HEK293 (cell line): ENCODE measurements around the gene NLRP8.

Experiments used
- PRDM1 ChIP-seq: fragments of 450-650 bp; formaldehyde crosslinking; IDR thresholded peaks from 2 replicates; pipeline ENCODE4; 2016; ENCODE audit warnings: missing biosample characterization, missing genetic modification characterization
- TCF7L2 ChIP-seq: IDR thresholded peaks from 2 replicates; pipeline ENCODE4 v1.6.1; 2011; ENCODE audit warnings: low read depth, mild to moderate bottlenecking, inconsistent platforms, low read length, moderate library complexity, borderline replicate concordance
- ZBTB21 ChIP-seq: fragments of 450-650 bp; formaldehyde crosslinking; IDR thresholded peaks from 2 replicates; pipeline ENCODE4 v1.5.1; 2017; ENCODE audit warnings: missing biosample characterization, missing genetic modification characterization
- ZFP37 ChIP-seq: fragments of 450-650 bp; formaldehyde crosslinking; IDR thresholded peaks from 2 replicates; pipeline ENCODE4 v1.5.1; 2016; ENCODE audit warnings: missing biosample characterization, missing genetic modification characterization
- ZNF112 ChIP-seq: fragments of 450-650 bp; formaldehyde crosslinking; IDR thresholded peaks from 2 replicates; pipeline ENCODE4 v1.5.0; 2017; ENCODE audit warnings: missing biosample characterization, missing genetic modification characterization
- ZNF138 ChIP-seq: fragments of 450-650 bp; formaldehyde crosslinking; IDR thresholded peaks from 2 replicates; pipeline ENCODE4 v1.5.1; 2016; ENCODE audit warnings: missing biosample characterization, missing genetic modification characterization, borderline replicate concordance
- ZNF140 ChIP-seq: fragments of 450-650 bp; formaldehyde crosslinking; IDR thresholded peaks from 2 replicates; pipeline ENCODE4 v1.5.1; 2016; ENCODE audit warnings: missing biosample characterization, missing genetic modification characterization
- ZNF239 ChIP-seq: fragments of 450-650 bp; formaldehyde crosslinking; IDR thresholded peaks from 2 replicates; pipeline ENCODE4 v1.5.1; 2016; ENCODE audit warnings: missing biosample characterization, missing genetic modification characterization
- ZNF707 ChIP-seq: fragments of 450-650 bp; formaldehyde crosslinking; IDR thresholded peaks from 2 replicates; pipeline ENCODE4 v1.5.1; 2016; ENCODE audit warnings: missing biosample characterization, missing genetic modification characterization
- TF ChIP-seq, protein P1 (sequence below): fragments of 450-650 bp; formaldehyde crosslinking; IDR thresholded peaks from 2 replicates; pipeline ENCODE4 v1.5.1; 2016; ENCODE audit warnings: missing biosample characterization, missing genetic modification characterization
- TF ChIP-seq, protein P2 (sequence below): fragments of 450-650 bp; formaldehyde crosslinking; IDR thresholded peaks from 2 replicates; pipeline ENCODE4 v1.5.1; 2017; ENCODE audit warnings: missing biosample characterization, missing genetic modification characterization

DNA sequence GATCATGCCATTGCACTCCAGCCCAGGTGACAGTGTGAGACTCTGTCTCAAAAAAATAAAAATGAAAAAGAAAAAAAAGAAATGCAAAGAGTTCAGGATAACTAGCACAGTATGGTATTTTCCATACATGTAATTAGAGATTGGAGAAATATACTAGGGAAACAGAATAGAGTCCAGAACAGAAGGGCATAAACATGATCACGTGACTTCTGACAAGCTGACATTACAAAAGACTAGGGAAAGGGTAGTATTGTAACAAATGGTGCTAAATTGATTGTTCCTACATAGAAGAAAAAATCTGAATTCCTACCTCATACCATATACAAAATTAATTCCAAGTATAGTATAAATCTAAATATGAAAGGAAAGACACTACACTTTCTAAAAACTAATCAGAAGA, 37.6 kb downstream of the NLRP8 start:
- TF ChIP-seq TCF7L2 (no peak), PRDM1 (no peak), ZNF112 (tag by site-specific recombination) (no peak), ZNF138 (tag by site-specific recombination) (no peak), ZNF707 (no peak), ZBTB21 (no peak), ZNF140 (tag by site-specific recombination) (no peak), ZFP37 (tag by site-specific recombination) (no peak), ZNF239 (tag by site-specific recombination) (no peak)
- TF ChIP-seq, protein P1, sequence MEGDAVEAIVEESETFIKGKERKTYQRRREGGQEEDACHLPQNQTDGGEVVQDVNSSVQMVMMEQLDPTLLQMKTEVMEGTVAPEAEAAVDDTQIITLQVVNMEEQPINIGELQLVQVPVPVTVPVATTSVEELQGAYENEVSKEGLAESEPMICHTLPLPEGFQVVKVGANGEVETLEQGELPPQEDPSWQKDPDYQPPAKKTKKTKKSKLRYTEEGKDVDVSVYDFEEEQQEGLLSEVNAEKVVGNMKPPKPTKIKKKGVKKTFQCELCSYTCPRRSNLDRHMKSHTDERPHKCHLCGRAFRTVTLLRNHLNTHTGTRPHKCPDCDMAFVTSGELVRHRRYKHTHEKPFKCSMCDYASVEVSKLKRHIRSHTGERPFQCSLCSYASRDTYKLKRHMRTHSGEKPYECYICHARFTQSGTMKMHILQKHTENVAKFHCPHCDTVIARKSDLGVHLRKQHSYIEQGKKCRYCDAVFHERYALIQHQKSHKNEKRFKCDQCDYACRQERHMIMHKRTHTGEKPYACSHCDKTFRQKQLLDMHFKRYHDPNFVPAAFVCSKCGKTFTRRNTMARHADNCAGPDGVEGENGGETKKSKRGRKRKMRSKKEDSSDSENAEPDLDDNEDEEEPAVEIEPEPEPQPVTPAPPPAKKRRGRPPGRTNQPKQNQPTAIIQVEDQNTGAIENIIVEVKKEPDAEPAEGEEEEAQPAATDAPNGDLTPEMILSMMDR = no peak
- TF ChIP-seq, protein P2, sequence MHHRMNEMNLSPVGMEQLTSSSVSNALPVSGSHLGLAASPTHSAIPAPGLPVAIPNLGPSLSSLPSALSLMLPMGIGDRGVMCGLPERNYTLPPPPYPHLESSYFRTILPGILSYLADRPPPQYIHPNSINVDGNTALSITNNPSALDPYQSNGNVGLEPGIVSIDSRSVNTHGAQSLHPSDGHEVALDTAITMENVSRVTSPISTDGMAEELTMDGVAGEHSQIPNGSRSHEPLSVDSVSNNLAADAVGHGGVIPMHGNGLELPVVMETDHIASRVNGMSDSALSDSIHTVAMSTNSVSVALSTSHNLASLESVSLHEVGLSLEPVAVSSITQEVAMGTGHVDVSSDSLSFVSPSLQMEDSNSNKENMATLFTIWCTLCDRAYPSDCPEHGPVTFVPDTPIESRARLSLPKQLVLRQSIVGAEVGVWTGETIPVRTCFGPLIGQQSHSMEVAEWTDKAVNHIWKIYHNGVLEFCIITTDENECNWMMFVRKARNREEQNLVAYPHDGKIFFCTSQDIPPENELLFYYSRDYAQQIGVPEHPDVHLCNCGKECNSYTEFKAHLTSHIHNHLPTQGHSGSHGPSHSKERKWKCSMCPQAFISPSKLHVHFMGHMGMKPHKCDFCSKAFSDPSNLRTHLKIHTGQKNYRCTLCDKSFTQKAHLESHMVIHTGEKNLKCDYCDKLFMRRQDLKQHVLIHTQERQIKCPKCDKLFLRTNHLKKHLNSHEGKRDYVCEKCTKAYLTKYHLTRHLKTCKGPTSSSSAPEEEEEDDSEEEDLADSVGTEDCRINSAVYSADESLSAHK (tag by site-specific recombination) = no peak
